HepG2 (cell line): ENCODE results near the gene PRKCI. TPM values are rescaled to one million over a fixed set of nuclear protein-coding genes. Genes with fewer than 3 reads are reported as not detected.

Experiments
- ATAC-seq: fragments of 200-7000 bp; cut with Tn5 transposase; 3 replicates; pipeline ENCODE4 v1.9.1; 2020; ENCODE audit warnings: mild to moderate bottlenecking, moderate library complexity
- BruUV-seq: library from RNA; stranded (reverse); fragments of 400-500 nt; replicated peaks from 2 replicates; lab custom pipeline; 2021; lab: Mats Ljungman, UMichigan
- CTCF ChIA-PET: fragments of 300-600 bp; formaldehyde crosslinking; extraction: SDS; loops from one replicate; lab custom pipeline; 2021; ENCODE audit warnings: low total read pairs, inconsistent platforms, low intra/inter-chr PET ratio; lab: Yijun Ruan, JAX
- POLR2A ChIA-PET: fragments of 350-600 bp; sonication (Branson Sonifier 250); formaldehyde crosslinking; loops from one replicate; lab custom pipeline; 2020; ENCODE audit warnings: antibody characterized with exemption, inconsistent platforms; lab: Yijun Ruan, JAX
- DNase-seq: peaks from one replicate; pipeline ENCODE4 v3.0.0-alpha.2; 2015; ENCODE audit warnings: low spot score
- FAIRE-seq: peaks from 3 replicates; lab custom pipeline; 2011; peaks lifted over from hg19 to GRCh38; lab: Jason Lieb, UNC
- H2AFZ ChIP-seq: one replicate; pipeline ENCODE4 v1.6.1; 2011; ENCODE audit warnings: low read length, inconsistent platforms
- H3K27ac ChIP-seq: fragments of 300-600 bp; 3 replicates; pipeline ENCODE4 v1.8.0; 2011; ENCODE audit warnings: mixed run types, mild to moderate bottlenecking, mixed read lengths, low read length, inconsistent platforms; ENCODE audit not compliant: insufficient read depth; ENCODE audit errors: extremely low read length
- H3K27me3 ChIP-seq, 2 experiments: fragments of 200-600 bp in 1 of 2; 2 replicates in 1 of 2; 3 replicates in 1 of 2; pipeline versions ENCODE4 v1.6.0 to v1.8.0; 2011; ENCODE audit warnings: low read length in 2 of 2, mild to moderate bottlenecking in 2 of 2, moderate library complexity in 2 of 2, inconsistent platforms in 1 of 2; ENCODE audit not compliant: insufficient read depth in 2 of 2, control insufficient read depth in 1 of 2
- H3K36me3 ChIP-seq, 2 experiments: fragments of 200-600 bp in 1 of 2; replicated peaks in 1 of 2; 2 replicates in 1 of 2; 3 replicates in 1 of 2; pipeline versions ENCODE4 v1.5.1 to v1.8.0; 2011; ENCODE audit warnings: low read length in 2 of 2, inconsistent platforms in 1 of 2; ENCODE audit not compliant: insufficient read depth in 2 of 2, control insufficient read depth in 1 of 2
- H3K4me1 ChIP-seq: 2 replicates; pipeline ENCODE4 v1.5.1; 2012; ENCODE audit warnings: low read length, inconsistent platforms; ENCODE audit not compliant: insufficient read depth
- H3K4me2 ChIP-seq: 2 replicates; pipeline ENCODE4 v1.6.0; 2011; ENCODE audit warnings: low read depth, low read length, inconsistent platforms
- H3K4me3 ChIP-seq, 3 experiments: fragments of 200-600 bp in 1 of 3; sonication (generic), shearing (Covaris generic) in 1 of 3; replicated peaks in 1 of 3; 2 replicates each; pipeline ENCODE4 v1.5.1; 2011 to 2016; ENCODE audit warnings: low read length in 3 of 3, inconsistent platforms in 2 of 3, low read depth in 2 of 3, mild to moderate bottlenecking in 2 of 3, control low read depth in 1 of 3, mixed read lengths in 1 of 3; ENCODE audit not compliant: insufficient read depth in 1 of 3
- H3K79me2 ChIP-seq: one replicate; pipeline ENCODE4 v1.6.1; 2011; ENCODE audit warnings: low read length, inconsistent platforms; ENCODE audit not compliant: insufficient read depth
- H3K9ac ChIP-seq: 2 replicates; pipeline ENCODE4 v1.6.0; 2011; ENCODE audit warnings: mild to moderate bottlenecking, low read depth, low read length, inconsistent platforms; ENCODE audit not compliant: insufficient read depth
- H3K9me3 ChIP-seq: 2 replicates; pipeline ENCODE4 v1.5.1; 2012; ENCODE audit warnings: mild to moderate bottlenecking, low read length
- H4K20me1 ChIP-seq: 2 replicates; pipeline ENCODE4 v1.6.0; 2011; ENCODE audit warnings: inconsistent platforms, mild to moderate bottlenecking, low read length, moderate library complexity; ENCODE audit not compliant: insufficient read depth
- ADNP ChIP-seq: sonication (generic); formaldehyde crosslinking; IDR thresholded peaks from 2 replicates; pipeline ENCODE4 v1.4.0; 2020; ENCODE audit warnings: missing genetic modification reagents
- FOXK2 ChIP-seq: fragments of 450-650 bp; IDR thresholded peaks from 2 replicates; pipeline ENCODE4 v1.6.1; 2016
- HOMEZ ChIP-seq: IDR thresholded peaks from 2 replicates; pipeline ENCODE4 v1.6.1; 2016; ENCODE audit warnings: low read depth
- REPIN1 ChIP-seq: sonication (generic); formaldehyde crosslinking; IDR thresholded peaks from 2 replicates; pipeline ENCODE4 v1.8.0; 2022; ENCODE audit warnings: missing genetic modification reagents, low read depth, mild to moderate bottlenecking, borderline replicate concordance
- REXO4 ChIP-seq: sonication (generic); formaldehyde crosslinking; IDR thresholded peaks from 2 replicates; pipeline ENCODE4 v1.8.0; 2022; ENCODE audit warnings: missing genetic modification reagents, mild to moderate bottlenecking, borderline replicate concordance
- RXRA ChIP-seq: sonication (generic); formaldehyde crosslinking; IDR thresholded peaks from 2 replicates; pipeline ENCODE4 v1.5.1; 2020; ENCODE audit warnings: missing genetic modification reagents
- SOX6 ChIP-seq, 2 experiments: fragments of 450-650 bp in 1 of 2; sonication (generic) in 1 of 2; formaldehyde crosslinking in 1 of 2; IDR thresholded peaks; 2 replicates each; pipeline versions ENCODE4 v1.4.0 to v1.6.1; 2017 to 2020; ENCODE audit warnings: antibody characterized with exemption in 1 of 2, mild to moderate bottlenecking in 1 of 2, missing genetic modification reagents in 1 of 2
- ZBTB34 ChIP-seq: sonication (generic); formaldehyde crosslinking; IDR thresholded peaks from 2 replicates; pipeline ENCODE4 v1.8.0; 2022; ENCODE audit warnings: mild to moderate bottlenecking, missing genetic modification reagents
- ZNF335 ChIP-seq: sonication (generic); formaldehyde crosslinking; IDR thresholded peaks from 2 replicates; pipeline ENCODE4 v1.4.0; 2020; ENCODE audit warnings: missing genetic modification reagents
- ZNF557 ChIP-seq: sonication (generic); formaldehyde crosslinking; IDR thresholded peaks from 2 replicates; pipeline ENCODE4 v1.4.0; 2020; ENCODE audit warnings: missing genetic modification reagents
- ZNF709 ChIP-seq: sonication (generic); formaldehyde crosslinking; IDR thresholded peaks from 2 replicates; pipeline ENCODE4 v1.5.0; 2020; ENCODE audit warnings: mild to moderate bottlenecking, missing genetic modification reagents
- ZNF766 ChIP-seq: sonication (generic); formaldehyde crosslinking; IDR thresholded peaks from 2 replicates; pipeline ENCODE4 v1.5.0; 2020; ENCODE audit warnings: missing genetic modification reagents, borderline replicate concordance
- ZSCAN12 ChIP-seq: sonication (generic); formaldehyde crosslinking; IDR thresholded peaks from 2 replicates; pipeline ENCODE4 v1.9.0; 2021; ENCODE audit warnings: mild to moderate bottlenecking, missing genetic modification reagents
- WGBS: methylation state at CpG from one replicate; pipeline ENCODE4 v1.1.6; 2017; ENCODE audit warnings: low lambda C conversion rate; 5-methylcytosine and 5-hydroxymethylcytosine counted together
- in situ Hi-C: cut with HindIII; loops from 2 replicates; pipeline ENCODE4 v1.10.0; 2017; ENCODE audit warnings: low pct_unique_long_range_greater_than_20kb; ENCODE audit not compliant: extremely low pct_ligation_motif_present
- intact Hi-C: fragments of 100-400 bp; cut with micrococcal nuclease; formaldehyde crosslinking; loops from one replicate; pipeline ENCODE4 v1.10.0; 2022; ENCODE audit not compliant: unreplicated experiment
- polyA plus RNA-seq, 8 experiments: library from polyadenylated mRNA; depleted of rRNA in 3 of 8; stranded (reverse) in 7 of 8; unstranded in 1 of 8; fragments of >200 nt; fragmentation: Illumina TruSeq in 4 of 8; extraction: Trizol in 4 of 8; gene quantifications; 2 replicates each; pipeline versions ENCODE4 v1.2.1 to v1.2.3, GENCODE V29; 2011 to 2016; ENCODE audit warnings: low read depth in 4 of 8, missing spikeins in 1 of 8, mixed read lengths in 1 of 8; ENCODE audit not compliant: insufficient read depth in 1 of 8
- total RNA-seq, 5 experiments: library from RNA; depleted of rRNA; stranded (reverse); fragments of >200 nt; fragmentation: Illumina TruSeq; extraction: Trizol; gene quantifications; 2 replicates each; pipeline ENCODE4 v1.2.3, GENCODE V29; 2016; ENCODE audit warnings: low read depth in 1 of 5
- TF ChIP-seq, protein P1 (sequence below): sonication (generic); formaldehyde crosslinking; IDR thresholded peaks from 2 replicates; pipeline ENCODE4 v1.4.0; 2020; ENCODE audit warnings: missing genetic modification reagents

Gene PRKCI
- total and polyA plus RNA-seq, 2 of the 13 experiments (the other 11 are each of a cell fraction or from before 2014, with no cell fraction given), result 17.2 to 30.4 TPM

DNA sequence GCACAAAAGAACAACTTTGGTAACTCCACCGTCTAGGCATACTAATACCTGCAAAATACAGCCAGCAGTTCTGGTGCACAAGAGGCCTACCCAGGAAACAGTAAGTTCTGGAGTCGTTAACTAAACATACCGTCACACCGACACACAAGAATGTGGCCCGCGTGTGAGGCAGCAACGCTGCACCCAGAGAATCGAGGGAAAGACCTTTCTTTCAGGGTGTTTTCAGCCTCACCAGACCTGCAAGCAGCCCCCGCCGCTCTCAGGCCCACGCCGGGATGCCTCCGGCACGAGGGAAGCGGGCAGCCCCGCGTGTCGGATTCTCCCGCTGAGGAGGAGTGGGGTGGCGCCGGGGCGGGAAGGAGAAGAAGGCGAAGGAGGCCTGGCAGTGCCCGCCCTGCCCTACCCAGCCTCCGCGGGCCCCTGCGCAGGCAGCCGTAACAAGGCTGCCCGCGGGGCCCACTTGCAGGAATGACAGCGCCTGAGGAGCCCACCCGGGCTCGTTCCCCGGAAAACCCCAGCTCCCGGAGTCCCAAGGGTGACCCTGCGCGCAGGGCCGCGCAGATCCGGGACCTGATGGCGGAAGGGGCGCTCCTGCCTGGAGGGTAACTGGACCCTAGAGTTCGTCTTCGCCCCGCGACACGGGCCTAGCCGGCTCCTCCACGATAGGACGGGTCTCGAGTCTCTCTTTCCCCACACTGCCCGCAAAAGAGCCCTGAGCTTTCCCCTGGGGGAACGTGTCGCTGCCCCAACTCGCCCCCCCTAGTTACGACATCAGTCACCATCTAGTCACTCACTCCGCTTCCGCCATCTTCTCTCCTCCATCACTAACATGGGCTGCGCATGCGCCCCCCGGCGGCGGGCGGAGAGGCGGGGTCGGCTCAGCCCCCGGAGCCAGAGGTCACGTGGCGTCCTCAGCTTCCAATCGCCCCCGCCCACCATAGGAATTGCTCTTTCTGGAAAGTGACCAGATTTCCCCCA is 41.0 kb upstream of the PRKCI start, which contains the start of gene PHC3 (continued):
- 0 out of 2 replicates have a peak, but pooled peaks have one; percentile 5 for TF ChIP-seq HOMEZ (CRISPR knock-in tag)
- TF ChIP-seq REPIN1 (CRISPR knock-in tag), result peak; percentile 41; the same call in 1 of the 2 replicates
- no peak for TF ChIP-seq SOX6 (IDR thresholded peaks at IDR 0.05)
- peak; percentile 45 for TF ChIP-seq SOX6 (CRISPR knock-in tag; IDR thresholded peaks at IDR 0.05)

GRCh38 chr3:170189398-170190256 is 32.6 kb upstream of the PRKCI start:
- ATAC-seq (peak; percentile 50), DNase-seq (no peak), FAIRE-seq (no peak)
- 54% methylated on average over 4 of the region's 4 CpGs for WGBS
- H3K9me3 ChIP-seq, result no peaks in the 10 kb centered on the region
- ChIA-PET CTCF (no interaction called here), POLR2A (interaction anchor here (1.2 kb wide), 1 partner anchor 11 kb away, joined by 3 read pairs; no protein-coding TSS in a partner anchor)
- H2AFZ ChIP-seq, result peak overlapping the region; percentile 70
- H3K27me3 ChIP-seq, result no peaks in the 10 kb centered on the region
- peaks cover 29% of the 10 kb centered on the region for H3K4me1 ChIP-seq
- H3K79me2 ChIP-seq, result no peaks in the 10 kb centered on the region
- no TSS peak for BruUV-seq
- peak overlapping the region in 1 of 3 experiments; percentile 25; a peak in 1 of 6 replicates for H3K4me3 ChIP-seq
- in situ Hi-C loops (no loop called here), intact Hi-C loops (loop anchor here (2.0 to 5.0 kb wide), 3 partner anchors 15 to 178 kb away; no protein-coding TSS in a partner anchor)
- H3K36me3 ChIP-seq, result no peaks in the 10 kb centered on the region
- peak overlapping the region; percentile 67 for H3K4me2 ChIP-seq
- H3K9ac ChIP-seq, result no peak overlapping the region
- no peaks in the 10 kb centered on the region for H4K20me1 ChIP-seq
- no peak overlapping the region for H3K27ac ChIP-seq
- no peak for TF ChIP-seq ZBTB34 (CRISPR knock-in tag)
- no peak for TF ChIP-seq ZSCAN12 (CRISPR knock-in tag)
- TF ChIP-seq ZNF709 (CRISPR knock-in tag), result 0 out of 2 replicates have a peak, but pooled peaks have one; percentile 26
- no peak for TF ChIP-seq FOXK2
- TF ChIP-seq ADNP (CRISPR knock-in tag), result 0 out of 2 replicates have a peak, but pooled peaks have one; percentile 3
- TF ChIP-seq ZNF766, result no peak
- TF ChIP-seq, protein P1, sequence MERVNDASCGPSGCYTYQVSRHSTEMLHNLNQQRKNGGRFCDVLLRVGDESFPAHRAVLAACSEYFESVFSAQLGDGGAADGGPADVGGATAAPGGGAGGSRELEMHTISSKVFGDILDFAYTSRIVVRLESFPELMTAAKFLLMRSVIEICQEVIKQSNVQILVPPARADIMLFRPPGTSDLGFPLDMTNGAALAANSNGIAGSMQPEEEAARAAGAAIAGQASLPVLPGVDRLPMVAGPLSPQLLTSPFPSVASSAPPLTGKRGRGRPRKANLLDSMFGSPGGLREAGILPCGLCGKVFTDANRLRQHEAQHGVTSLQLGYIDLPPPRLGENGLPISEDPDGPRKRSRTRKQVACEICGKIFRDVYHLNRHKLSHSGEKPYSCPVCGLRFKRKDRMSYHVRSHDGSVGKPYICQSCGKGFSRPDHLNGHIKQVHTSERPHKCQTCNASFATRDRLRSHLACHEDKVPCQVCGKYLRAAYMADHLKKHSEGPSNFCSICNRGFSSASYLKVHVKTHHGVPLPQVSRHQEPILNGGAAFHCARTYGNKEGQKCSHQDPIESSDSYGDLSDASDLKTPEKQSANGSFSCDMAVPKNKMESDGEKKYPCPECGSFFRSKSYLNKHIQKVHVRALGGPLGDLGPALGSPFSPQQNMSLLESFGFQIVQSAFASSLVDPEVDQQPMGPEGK (CRISPR knock-in tag), result no peak
- no peak for TF ChIP-seq REXO4 (CRISPR knock-in tag)
- no peak for TF ChIP-seq ZNF335 (CRISPR knock-in tag)
- TF ChIP-seq RXRA (CRISPR knock-in tag), result no peak
- no peak for TF ChIP-seq ZNF557
